ENCODE measurements around the gene BIN1.

BIN1 gene

DNA sequence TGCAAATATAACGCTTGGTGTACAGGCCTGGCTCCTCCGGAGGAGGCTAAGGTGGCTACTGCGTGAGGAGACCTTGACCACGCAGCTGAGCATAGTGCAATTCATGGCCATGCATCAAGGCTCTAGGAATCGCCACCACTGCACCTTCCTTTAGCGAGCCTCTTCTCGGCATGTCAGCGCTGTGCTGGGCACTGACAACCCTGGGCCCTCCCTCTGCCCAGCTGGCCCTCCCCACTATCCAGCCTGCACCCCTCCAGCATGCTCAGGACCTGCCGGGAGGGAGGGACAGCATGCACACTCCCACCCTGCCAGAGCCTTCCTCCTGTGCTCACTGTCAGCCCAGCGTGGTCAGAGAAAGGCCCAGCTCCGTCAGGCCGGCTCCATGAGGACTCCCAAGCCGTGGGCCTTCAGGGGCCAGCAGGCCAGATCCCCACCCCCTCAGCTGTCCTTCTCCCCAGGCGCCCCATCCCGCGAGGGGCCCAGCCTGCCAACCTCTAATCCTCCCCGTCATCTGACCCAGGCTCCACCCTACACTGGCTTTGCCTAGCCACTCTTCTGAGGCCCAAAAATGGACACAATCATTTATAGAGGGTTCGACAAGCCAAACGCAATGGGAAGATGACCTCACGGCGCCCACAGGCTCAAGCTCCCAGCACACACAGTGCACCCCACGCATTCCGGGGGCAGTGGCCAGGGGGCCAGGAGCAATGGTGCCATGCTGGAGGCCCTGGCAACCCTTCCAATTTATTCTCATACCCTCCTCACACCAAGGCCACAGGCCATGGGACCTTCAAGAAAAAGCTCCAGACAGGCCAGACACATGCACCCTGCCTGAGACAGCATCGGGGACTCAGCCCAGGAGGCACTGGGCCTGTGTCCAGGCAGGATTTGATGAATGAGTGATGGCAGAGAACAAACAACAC lies 3.5 kb downstream of the BIN1 start:
- DNase-seq (ENCODE audit: low read depth) = no peak

DNA sequence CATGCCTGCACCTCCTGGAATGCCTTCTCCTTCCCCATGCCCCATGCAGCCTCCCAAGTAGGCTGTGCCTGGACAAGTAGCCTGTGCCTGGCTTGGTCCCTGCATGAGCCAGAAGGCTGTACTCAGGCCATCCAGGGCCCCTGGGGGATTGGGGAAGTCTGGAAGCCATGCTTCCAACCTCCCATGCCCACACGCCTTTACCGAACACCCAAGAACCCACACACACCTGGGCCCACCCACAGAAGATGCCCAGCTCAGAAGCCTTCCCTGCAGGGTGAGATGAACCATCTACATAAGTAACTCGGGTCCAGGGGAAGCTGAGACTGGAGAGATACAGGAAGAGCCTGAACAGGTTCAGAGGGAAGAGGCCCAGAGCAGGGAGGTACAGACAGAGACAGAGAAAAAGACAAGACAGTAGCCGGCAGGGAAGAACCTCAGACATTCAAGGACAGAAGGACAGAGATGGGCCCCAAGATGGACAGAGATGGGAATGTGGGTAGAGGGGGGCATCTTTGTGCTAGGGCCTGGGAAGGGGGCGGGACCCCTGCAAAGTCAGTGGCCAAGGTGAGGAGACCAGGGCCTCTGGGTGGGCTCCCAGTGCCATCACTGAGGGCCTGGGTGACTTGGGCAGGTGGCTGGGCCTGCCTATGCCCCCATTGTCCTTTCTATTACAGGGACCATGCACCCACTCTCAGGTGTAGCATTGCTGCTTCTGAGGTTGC lies 4.3 kb downstream of the BIN1 start:
- DNase-seq (ENCODE audit: low read depth) = no peak

DNA sequence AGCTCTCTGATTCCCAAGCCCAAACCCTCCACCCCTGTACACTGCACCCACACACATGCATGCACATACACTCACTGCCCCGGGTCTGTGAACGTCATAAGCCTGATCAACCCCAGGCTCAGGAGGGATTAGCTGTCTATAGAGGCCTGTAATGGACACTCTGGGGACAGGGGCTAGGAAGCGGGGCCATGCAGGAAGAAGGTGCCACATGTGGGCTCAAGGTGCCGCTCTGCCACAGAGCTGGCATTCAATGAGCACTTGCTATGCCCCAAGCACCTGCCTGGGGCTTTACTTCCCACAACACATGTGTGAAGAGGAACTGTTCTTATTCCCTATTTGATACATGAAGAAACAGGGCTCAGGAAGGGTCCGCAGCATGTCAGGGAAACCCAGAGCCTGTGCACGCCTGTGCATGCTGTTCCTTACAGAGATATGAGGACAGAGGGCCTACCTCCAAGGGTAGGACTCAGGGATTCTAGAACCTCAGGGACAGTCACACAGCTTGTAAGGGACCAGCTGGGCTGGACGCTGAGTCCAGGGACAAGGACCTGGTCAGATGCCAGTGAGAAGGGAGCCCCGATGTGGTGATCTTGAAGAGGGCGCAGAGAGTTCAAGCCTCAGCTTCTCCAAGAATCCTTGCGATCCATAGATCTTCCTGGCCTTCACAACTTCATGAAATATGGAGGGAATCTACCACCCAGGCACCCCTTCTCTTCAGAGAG lies 5.0 kb downstream of the BIN1 start:
- no peak for DNase-seq (ENCODE audit: low read depth)

DNA sequence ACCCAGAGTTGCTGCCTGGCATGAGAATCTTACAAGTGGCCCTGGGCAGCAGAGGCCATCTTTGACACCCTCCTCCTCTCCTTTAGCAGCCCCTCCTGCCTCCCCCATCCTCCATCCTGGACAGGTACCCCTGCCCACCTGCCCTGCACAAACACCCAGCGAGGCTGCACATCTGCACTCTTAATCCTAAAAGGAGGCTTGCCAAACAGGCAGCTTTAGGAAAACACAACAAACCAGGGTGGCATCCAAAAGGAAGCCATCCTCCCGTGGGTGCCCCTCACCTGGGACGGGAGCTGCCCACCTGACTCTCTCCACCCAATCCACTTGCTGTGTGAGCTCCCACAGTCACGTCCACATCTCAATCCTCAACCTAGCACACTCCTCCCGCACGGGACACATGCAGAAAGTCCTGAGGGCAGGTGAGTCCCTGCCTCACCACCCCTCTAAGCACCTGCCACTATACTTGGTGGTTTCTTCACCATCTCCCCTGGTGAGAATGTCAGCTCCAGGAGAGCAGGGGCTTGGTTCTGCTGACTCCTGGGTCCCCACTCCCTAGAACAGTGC lies 5.8 kb downstream of the BIN1 start:
- no peak for DNase-seq (ENCODE audit: low read depth)

DNA sequence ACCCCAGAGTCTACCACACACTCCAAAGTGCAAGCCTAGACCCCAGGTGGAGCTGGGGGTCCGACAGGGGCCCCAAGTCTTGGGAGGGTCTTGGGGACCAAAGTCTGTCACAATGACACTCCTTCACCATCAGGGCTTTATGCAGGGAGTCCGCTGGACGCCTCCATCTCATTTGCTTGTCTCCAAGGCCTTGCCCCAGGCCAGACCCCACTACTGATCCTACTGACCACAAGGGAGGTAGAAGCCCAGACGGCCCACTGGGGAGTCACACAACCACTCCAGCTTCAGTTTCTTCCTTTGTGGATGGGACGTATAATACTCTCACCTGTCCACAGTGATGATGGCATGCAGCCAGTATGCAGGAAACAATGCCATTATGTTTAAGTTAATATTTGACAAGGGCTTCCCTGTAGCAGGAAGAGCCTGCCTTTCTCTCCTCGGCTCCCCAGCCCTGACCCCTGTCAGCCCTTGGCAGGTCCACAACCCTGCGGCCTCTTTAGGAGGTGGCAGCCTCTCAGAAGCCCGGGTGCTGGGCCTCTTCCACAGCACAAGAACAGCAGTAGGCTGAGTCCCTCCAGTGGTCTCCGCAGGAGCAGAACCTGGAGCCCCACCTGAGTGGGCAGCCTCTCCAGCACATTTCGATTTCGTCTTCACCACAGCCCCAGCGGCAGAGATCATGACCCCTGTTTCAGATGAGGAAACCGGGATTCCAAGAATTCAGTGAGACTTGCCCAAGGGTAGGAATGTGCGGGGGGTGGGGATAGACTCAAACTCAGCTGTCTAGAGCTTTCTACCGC lies 6.5 kb downstream of the BIN1 start:
- no peak for DNase-seq (ENCODE audit: low read depth)

DNA sequence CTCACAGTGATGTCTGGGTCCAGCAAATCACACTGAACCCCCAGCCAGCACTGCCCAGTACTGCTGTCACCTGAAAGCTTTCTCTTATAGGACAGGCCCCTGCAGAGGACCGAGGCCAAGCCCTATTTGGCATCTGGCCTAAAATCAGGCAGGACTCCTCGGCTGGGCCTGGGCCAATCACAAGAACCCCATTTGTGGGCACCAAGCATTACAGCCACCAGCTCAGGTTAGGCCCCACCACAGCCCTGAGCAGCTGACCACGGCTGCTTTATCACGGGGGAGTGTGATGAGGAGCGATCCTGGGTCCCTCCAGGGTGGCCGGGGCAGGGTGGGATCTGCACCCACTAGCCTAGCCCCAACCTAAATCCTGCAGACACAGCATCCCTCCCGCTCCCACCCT lies 8.2 kb downstream of the BIN1 start:
- DNase-seq (ENCODE audit: low read depth) = no peak

DNA sequence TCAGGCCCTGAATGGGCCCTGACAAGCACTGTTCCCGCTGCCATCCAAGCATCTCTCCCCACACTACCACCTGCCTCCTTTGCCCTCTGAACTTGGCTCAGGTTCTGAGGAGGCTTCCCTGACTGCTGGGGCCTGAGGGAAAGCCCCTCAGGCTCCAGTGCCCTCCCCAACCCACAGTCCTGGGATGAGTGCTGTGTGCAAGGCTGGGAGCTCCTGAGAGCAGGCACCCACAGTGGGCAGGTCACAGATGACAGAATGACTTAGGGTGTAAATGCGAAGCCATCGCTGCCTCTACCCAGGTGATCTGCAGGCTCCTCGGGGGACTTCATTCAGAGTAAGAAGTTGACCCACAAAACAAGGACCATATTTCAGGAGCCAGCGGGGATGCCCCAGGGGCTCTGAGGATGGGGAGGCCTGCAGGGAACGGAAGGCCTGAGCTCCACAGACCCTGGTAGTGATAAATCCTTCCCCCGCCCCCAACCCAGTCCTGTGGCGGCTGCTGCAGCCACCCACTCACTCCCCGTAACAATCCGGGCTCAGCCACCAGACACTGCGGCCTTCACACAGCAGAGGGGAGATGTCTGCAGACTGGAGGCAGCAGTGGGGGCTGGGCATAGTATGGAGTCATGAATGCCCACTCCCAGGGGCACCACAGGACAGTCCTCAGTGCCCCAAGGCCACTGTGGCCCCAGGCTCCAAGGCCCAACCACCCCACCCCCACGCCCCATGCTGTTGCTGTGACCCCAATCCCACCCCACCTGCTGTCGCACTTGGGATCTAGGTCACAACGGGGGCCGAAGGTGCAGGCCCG lies 8.9 kb downstream of the BIN1 start:
- no peak for DNase-seq (ENCODE audit: low read depth)

DNA sequence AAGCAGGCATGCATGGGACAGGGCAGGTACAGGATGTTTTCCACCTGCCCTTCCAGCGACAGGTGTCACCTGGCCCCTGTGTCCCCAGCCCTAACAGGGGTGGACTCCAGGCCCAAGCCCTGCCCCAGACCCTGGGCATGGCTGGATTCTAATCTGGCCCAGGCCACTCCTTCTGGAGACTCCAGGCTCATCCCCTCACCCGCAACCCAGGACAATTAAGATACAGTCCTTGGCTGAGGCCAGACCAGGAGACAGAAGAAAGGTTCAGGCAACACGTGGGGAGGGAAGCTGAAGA lies 9.5 kb downstream of the BIN1 start:
- no peak for DNase-seq (ENCODE audit: low read depth)

DNA sequence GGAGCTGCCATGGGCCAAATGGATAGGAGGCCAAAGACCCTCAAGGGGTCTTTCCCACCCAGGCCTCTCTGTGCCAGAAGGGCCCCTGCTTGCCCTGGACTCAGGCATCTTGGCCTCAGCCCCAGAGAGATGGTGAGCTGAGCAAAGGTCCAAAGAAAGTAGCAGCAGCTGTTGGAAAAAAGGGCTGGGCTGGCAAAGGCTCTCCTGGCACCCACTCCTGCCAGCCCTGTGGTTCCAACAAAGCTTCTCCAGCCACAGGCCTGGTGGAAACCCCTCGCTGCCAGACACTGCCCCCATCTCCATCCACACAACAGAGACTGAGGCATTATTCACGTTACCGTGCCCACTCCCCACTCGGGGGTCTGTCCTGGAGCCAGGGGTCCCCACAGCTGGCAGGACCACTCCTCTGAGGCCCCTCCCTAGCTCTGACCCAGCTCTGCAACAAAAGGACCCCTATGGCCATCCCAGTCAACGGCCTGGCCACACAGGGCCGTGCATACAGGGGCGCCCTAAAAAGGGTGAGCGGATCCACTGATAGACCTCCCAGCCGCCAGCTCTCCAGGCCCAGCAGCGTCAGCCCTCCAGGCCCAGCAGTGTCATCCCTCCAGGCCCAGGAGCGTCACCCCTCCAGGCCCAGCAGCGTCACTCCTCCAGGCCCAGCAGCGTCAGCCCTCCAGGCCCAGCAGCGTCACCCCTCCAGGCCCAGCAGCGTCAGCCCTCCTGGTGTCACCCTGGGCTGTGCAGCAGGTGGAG lies 10.1 kb downstream of the BIN1 start:
- DNase-seq (ENCODE audit: low read depth) = no peak

DNA sequence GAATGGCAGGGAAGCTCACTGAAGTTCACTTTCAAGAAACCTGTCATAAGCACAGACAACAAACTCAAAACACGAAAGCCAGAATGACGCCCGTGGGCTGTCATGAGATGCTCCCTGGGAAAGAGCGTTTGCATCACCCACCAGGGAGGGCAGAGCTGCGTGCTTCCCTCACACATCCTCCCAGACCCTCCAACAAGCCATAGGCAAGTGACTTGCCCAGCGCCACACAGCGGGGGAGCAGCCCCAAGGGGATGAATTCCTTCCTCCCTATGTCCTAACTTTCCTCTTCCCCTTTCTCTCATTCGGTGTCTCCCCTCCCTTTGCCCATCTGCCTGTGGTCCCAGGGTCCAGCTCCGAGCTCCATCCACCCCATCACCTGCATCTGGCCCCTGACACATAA lies 10.7 kb downstream of the BIN1 start:
- DNase-seq (ENCODE audit: low read depth) = no peak

DNA sequence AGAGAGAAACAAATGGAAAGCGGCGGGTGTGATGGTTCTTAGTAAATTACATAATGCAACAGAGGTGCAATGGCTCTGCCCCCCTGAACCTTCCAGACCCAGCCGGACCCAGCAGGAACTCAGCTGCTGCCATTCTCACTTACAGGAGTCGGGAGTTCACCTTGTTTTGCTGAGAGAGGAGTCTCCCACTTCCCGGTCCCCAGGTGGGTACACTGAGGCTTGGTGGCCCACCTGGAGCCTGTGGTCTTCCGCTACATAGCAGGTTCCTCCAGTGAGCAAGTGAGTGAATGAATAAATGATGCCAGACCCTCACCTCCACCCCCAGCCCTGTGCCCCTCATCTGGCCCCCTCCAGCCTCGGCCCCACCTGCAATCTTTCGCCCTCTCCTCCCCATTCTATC lies 11.2 kb downstream of the BIN1 start:
- no peak for DNase-seq (ENCODE audit: low read depth)

DNA sequence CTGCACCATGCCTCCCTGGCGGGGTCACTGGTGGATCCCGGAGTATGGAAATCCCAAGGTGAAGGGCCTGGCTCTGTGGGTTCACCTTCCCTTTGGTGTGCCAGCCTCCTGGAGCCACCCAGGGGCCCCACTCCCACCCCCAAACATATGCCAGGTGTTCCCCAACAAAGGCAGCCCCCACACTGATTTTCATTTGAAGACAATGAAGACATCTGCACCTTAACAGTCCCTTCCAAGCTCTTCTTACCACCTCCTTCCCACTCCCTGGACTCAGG lies 11.7 kb downstream of the BIN1 start:
- no peak for DNase-seq (ENCODE audit: low read depth)

DNA sequence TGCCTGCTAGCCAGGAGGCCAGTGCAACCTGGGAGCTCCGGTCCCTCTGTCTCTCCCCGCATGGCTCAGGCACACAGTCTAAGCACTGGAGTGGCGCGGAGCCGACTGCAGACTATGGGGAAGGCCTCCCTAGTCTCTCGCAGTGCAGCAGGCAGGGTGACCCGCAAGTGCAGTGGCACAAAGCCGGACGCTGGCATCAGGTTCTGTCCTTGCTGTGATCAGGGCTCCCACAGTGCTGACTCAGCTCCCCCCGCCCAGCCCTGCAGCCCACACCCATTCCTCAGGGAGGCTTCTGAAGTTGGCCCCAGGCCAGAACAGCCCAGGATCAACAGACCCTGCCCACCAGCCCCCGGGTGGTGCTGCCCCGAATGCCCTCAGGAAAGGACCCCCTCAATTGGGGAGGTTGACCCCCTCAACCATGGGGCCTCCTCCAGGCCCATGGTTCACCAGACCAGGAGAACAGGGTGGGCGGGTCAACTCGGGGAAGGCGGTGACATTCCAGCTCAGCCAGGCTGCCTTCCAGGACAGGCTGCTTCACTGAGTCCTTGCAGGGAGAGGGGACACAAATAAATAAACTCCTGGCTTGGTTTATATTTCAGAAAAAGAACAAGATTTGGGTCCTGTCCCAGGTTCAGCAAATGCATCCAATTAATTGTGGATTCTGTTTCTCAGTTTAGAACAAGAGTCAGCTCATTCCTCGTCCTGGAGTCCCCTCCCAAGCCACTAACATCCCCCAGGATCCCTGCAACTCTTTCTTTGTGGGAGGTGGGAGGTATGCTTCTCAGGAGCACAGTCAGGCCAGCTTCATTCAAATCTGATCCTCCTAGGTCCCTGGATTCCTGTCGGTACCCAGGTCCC lies 12.2 kb downstream of the BIN1 start:
- DNase-seq (ENCODE audit: low read depth) = no peak

DNA sequence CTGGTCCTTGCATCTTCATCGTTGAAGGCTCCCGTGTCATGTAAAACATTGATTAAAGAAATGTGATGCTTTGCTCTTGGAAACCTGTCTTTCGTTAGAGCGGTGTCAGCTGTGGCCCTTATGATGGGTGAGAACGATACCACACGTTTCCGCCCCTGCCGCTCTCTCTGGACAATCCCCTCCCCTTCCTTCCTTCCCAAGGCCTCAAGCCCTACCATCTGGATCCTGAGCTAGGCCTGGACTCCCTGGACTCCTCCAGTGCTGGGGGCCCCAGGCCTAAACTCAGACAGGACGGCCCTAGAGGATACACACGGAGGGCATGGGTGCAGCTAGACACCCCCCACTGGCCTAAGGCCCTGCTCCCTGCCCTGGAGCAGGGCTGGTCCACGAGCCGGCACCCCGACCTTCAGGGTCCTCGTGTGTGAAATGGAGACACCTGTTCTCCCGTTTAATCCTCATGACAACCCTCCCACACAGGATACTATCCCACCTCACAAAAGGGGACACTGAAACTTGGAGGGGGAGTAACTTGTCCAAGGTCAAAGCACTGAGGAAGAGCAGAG lies 13.2 kb downstream of the BIN1 start:
- no peak for DNase-seq (ENCODE audit: low read depth)

DNA sequence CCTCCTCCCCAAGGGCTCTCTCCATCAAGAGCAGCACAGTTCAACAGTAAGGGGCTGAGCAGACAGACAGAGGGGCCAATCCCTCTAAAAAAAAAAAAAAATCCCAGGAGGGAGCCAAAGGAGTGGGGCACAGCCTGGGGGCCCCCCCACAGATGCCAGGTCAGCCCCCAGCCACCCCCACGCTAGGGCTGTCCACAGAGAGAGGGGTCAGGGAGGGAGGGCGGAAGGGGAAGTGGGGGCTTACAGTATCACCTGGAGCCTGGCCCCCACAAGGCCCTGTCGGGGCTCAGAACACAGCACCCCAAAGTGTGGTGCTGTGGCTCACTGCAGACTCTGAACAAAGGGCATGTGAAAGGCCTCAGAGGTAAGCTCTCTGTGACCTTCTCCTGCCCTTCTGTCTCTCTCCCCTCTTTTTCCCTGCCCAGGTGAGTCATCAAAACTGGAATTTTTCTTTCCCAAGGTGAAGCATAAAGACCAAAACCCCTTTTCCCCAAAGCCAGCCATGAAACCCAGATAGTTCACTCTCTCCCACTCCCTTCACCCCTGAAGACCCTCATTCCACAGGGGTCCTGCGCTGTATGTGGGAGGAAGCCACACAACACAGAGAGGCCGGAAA lies 13.9 kb downstream of the BIN1 start:
- no peak for DNase-seq (ENCODE audit: low read depth)

DNA sequence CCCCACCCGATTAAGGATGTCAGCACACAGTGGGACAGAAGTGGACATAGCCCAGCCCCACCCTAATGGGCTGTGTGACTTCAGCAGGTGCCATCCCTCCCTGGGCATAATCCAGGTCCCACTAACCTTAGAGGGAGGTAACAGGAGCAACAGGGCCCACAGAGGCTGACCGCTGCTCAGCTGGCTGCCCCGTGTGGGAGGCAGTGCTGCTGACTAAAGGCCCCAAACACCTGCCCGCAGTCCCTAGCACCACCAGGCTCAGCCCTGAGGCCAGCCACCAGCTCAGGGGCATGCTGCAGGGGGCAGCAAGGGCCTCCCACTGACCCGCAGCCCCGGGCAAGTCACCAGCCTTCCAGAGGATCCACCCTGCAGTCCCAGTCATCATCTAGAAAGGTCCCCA lies 14.6 kb downstream of the BIN1 start:
- DNase-seq (ENCODE audit: low read depth) = no peak

DNA sequence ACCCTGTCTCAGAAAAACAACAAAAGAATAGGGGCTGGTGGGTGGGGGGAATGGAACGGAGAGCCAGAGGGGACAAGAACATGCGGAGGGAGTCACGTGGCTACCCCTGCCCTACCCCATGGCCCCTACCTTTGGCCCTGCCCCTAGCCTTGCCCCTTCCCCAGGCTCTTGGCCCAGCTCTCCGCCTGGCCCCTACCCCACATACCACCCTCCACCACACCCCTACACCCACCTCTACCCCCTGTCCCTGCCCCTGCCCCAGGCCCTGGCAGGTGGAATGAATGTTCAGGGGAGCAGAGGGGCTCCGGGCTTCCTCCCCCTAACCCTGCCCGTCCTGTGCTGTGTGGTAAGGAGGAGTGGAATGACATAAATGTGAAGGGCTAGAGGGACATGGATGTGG lies 15.1 kb downstream of the BIN1 start:
- no peak for DNase-seq (ENCODE audit: low read depth)

DNA sequence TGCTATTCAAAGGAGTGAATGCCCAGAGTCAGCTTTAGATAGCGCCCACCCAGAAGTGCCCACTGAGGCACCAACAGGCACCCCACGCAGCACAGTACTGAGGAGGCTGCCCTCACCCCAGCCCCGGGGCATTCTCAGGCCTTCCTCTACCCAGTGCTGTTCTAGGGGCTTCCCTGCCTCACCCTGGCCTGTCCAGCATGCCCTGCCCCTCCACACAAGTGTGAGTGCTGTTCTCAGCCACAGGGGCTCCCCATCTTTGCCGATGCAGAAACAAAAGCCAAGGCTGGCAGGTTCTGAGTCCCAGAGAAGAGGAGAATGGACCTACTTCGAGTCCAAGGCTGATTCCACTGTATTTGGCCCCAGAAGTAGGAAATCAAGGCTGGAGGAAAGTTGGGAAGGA lies 15.8 kb downstream of the BIN1 start:
- no peak for DNase-seq (ENCODE audit: low read depth)
